HG03175 (cell line): ENCODE results near the gene QKI.
"Not testable (repeated sequence)": the region's sequence is repeated elsewhere in the genome, so short reads cannot be mapped to it uniquely, and the experiment has no call there.

ENCODE experiments used
- ATAC-seq: cut with Tn5 transposase; IDR thresholded peaks from one replicate; pipeline ENCODE4 v1.9.1; 2021; ENCODE audit warnings: mild to moderate bottlenecking, moderate library complexity; ENCODE audit not compliant: unreplicated experiment

The QKI gene

DNA sequence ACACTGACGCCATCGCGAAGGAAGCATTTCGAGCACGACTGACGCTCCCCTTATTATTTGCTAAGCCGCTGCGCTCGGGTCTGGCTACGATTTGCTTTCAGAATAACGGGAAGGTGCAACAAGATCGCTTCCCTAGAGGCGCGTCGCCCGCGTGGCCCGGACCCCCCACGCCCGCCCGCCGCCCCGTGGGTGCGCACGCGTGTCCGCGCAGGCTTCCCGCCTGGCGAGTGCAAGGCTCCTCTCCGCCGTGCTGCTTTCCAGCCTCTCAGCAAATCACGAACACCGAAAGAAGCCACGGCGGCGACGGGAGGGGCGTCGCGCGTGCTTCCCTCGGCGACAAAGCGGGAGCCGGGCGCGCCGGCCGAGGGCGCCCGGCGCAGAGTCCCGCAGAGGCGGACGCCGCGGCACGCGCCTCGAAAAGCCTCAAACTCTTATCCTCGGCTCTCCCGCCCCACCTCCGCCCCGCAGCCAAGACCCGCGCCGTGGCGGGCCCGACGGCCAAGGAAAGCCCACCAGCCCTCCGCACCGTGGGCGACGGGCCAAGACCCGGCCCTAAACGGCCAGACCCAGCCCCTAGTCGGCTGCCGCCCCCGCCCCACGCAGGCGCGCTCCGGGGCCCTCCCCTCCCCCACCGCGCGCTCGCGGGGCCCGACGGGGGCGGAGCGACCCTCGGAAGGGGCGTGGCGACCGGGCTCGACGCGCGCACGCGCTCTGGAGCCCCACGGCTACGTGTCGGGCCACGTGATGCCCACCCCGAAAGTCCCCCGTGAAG, 987 bp upstream of the QKI start:
- peak; percentile 49 for ATAC-seq

DNA sequence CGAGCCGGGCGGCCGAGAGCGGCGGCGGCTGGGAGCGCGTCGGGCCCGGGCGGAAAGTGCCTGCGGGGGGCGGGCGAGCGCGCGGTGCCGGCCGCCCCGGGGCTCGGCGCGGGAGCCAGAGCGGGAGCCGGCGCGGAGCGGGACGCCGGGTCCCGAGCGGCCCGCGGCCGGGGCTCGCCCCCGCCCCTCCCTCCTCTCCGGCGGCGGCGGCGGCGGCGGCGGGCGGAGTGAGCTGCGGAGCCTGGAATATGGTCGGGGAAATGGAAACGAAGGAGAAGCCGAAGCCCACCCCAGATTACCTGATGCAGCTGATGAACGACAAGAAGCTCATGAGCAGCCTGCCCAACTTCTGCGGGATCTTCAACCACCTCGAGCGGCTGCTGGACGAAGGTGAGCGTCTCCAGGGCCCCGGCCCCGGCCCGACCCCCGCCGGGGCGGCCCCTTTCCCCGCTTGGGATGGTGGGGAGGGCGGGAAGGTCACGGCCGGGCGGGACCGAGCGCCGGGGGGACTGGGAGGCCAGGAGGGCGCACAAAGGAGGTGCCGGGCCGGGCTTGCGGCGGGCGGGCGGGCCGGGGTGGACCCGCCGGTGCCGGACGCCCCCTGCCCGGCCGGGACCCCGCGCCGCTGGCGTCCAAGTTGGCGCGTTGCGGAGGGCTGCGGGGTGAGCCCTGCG, 565 bp downstream of the QKI start:
- peak; percentile 2 for ATAC-seq

DNA sequence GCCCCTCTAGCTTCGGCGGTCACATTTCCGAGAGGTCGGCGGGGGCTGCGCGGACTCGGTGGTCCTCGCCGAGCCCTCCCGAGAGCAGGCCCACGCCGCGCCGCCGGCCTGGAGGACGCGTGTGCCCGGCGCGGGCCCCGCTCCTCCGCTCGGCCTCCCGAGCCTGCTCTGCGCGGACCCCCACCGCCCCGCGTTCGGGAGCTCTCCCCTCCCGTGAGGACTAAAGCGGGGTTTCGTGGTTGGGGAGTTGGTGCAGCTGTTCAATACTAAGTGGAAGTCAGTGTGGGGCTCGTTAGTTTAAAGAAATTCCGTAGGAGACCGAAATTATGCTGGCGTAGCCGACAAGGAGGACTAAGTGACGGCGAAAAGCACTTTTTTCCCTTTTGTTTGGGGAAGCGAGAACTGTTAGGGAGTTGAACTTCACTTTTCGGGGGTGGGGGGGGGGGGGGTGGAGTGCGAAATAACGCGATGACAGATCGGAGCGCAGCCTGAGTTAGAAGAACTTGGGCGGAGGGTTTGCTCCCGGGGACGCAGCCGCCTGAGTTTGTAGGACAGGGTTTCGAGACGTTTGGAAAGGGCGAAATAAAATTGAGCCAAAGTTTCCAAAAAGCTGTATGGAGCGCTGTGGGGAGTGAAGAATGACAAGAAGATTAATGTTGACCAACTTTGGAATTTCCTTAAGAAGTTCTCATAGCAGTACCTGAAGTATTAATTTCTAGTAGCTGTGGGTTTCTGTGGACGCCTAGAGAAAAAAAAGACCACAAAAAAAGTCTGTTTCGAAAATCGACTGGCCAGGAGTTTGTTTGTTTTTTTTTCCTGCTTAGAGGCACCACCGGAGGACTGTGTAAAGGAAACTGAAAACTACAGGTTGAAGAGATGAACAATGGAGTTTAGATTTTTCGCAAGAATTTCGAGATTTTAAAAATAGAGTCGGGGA, 1.4 kb downstream of the QKI start:
- ATAC-seq = peak; percentile 0

DNA sequence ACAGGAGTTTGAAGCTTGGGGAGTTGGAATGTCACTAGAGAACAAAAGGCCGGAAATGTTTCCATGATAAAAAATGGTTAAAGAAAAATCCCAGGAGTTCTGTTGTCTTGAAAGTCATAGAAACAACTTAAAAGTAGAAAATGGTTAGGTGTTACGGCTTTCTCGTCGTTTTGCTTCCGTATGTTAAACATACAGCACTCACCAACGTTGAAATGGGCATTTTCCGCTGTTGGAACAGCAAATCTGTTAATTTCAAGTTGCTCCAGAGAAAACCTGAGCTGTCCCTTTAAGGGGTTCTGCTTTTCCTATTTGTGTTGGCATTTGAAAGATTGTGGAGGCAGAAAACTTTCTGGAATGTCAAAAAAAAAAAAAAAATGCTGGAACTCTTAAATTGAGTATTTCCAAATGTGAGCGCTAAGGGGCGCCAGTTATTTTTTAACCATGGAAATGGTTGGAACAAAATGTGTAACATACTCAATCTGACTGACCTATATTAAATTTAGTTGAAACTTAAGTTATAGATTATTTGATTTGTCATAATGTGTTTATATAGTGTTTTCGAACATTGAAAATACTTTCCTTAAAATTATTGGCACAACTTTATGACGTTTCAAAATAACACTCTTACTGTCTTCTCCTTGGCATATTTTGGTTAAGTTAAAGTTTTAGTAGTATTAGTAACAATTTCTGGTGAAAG, 2.2 kb downstream of the QKI start:
- no peak for ATAC-seq

DNA sequence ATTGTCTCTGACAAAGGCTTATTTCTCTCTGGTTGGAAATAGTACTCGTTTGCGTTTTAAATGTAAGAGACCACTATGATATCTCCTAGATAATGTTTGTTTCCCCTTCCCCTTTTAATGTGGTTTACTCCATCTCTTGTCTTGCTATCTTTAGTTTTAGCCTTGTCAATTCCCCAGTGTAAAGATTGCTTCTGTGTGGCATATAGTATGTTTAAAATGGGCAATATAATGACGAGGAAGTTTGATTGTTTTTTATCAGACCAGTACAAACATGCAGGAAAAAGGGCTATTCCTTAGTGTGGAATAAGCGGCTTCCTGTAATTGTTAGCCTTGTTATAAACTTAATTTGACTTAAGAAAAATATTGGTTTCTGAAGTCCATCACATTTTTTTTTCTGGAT, 3.1 kb downstream of the QKI start:
- ATAC-seq = no peak

DNA sequence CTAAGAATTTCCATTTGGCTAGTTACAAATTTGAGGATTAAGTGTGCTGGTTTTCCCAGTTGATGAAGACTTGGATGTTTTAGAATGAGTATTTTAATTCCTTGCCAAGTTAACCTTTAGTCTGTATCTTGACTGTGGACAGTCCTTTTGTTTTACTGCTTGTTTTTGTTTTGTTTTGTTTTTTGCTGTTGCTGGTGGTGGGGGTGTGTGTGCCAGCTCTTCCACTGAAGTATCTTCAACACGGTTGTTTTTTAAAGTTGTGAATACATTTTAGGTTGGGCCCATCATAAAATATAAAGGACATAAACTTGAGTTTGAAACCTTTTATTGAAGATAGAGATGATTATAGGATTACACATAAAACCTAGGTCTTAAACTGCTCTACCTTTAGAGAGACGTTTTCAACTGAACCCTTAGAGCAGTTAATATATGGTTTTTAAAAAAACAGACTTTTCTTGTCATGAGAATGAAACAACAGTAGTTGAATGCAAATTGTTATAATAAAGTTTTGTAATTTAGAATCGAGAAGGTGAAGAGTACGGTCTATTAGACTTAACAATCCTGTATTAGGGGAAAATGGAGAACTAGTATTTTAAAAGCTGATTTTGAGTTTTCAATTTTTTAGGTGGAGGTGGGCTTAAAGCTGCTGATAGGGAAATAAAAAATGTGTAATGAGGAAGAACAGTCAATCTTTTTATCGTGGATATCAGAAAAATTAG, 4.0 kb downstream of the QKI start:
- ATAC-seq = no peak

DNA sequence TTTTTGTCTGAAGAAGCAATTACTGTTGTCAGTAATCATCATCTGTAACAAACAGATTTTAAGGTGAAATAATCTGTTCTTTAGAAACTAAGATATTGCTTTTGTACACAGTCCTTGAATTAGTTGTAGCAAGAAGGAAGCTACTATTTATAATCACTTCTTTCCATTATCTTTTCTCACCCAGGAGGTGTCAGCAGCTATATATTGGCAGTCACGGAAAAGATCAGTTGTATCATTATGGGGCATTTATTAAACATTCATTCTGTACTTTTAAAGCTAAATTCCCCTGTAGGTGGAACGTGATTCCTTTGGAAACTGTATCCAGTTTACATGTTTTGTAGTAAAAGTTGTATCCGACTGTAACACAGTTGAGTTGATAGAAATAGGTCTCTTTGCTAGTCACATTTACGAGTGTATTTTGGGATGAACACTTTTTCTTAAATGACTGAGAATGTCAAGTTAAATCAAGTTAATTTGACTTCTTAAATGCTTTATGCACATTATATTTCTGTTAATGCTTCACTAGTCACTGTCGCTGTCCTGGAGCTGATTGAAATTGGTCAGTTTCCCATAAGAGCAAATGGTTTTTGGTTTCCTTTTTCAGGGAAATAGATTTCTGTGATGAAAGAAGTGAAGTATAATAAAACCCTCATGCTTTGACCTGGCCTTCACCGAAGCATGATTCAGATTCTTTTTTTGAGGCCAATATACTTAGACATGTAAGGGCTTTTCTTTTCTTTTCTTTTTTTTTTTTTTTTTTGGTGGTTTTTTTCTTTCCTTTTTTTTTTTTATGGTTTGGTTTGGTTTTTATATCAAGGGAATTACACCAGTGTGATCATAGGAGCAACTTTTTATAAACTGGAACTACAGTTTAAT, 5.1 kb downstream of the QKI start:
- no peak for ATAC-seq

DNA sequence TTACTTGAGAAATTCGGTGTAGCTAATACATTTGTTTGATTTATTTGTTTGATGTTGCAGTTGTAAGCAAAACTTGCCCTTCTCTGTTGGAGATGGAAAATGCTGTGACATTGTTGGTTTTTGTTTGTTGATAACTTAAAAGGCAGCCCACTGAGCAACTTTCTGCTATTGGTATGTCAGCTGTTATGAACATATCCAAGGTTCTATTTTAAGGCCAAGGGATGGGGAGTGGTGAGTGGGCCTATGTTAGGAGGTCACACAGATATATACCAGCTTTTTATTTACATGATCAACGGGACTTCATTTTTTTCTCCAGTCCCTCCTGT, 5.7 kb downstream of the QKI start:
- no peak for ATAC-seq

DNA sequence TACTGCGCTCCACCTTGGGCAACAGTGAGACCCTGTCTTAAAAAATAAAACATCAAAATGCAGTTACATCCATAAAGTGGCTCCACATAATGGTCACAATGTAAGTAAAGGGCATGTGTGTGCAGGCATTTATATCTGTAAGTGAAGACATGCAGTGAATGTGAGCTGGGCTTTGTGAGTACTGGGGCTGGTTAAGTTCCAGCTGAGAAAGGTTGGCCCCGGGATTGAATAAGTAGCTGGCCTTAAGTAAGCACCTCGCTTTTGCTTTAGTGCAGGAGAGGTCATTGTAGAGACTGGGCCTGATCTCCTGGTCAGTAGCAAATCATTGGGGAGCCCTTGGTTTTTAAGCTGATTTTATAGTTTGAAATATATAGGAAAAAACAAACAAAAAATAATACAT, 8.0 kb downstream of the QKI start:
- ATAC-seq = no peak

DNA sequence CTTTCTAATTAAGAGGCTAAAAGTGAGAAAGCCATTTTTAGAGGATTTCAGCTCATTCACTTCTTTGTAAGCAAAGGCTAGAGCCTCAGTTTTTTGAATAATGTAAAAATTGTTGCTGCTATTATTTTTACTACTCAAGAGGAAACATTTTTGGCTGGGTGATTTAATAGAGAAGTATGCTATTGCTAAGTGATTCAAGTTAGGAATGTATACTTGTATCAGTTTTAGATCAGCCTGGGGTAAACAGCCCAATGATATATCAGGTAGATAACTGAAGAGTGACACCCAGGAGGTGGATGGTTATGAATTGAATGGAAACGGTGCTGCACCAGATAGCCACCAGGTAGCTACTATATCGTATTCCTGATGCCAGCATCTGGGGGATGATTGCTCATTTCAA, 9.2 kb downstream of the QKI start:
- ATAC-seq = no peak

DNA sequence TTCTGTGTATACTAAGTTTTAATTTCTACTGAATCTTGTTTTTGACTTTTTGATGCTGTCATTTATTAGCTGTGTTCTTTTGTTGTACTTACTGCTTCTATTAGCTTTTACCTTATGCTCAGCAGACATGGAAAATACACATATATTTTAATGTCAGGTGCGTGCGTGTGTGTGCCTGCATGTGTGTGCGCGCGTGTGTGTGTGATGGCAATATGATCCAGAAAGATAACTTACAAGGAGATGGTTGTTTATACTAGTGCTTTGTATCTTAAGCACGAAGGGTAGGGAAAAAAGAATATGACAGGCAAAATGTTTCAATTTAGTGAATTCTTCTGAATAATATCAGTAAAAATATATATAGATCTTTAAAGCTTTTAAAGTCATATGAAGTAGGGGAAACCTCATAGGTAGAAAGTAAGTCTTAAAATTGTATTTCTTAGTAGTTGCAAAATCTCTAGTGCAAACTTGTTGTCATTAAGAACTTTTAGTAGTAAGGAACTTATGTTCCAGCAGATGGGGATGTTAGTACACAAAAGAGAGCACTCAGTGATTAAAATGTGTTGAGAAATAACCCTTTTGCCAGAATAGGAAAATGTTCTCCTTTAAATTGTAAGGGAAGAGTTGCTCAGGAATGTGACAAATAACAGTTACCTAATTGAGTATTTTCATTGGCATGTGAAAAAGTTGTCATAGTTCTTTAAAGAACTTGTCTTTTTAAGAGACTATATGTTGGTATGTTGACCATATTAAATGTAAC, 13.2 kb downstream of the QKI start:
- ATAC-seq = no peak

DNA sequence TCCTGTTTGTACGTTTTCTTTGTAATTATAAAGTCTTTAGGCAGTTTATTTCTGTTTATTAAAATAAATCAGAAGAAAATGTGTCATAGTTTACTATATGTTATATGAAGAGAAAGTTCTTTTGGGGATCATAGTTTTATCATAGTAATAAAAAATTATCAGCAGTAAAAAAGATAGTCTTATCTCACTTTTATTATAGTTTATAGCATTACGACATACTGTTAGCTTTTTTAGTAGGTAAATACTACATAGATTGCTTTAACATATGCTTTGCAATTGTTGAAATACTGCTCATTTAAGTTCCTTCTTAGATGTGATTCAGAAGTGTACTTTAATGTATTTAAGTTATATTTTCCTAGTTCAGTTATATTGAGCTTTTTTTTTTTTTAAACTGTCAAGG, 13.9 kb downstream of the QKI start:
- no peak for ATAC-seq

DNA sequence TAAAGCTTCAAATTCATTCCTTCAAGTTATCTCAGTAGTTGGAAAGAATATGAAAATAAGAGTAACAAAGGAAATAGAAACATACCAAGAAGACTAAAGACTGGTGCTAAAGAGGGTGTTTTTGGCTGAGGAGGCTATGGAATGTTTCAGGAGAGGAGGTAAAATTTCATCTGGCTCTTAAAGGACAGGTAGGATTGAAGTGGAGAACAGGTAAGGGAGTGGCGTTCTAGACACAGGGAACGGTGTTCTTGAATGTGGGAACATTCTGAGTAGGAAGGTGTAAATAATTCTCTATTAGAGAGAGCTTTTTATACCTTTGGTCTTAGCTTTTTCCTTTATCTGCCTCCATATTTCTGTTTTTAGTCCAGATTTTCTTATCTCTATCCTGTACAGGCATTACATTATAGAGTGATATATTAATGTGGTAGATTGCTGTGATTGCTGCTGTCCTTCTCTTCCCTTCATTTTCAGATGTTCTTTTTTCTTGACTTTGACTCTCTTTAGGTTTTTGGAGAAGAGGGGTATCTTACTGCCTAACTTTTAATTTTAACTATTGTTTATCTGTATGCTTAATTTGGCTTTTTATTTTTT, 15.4 kb downstream of the QKI start:
- no peak for ATAC-seq

DNA sequence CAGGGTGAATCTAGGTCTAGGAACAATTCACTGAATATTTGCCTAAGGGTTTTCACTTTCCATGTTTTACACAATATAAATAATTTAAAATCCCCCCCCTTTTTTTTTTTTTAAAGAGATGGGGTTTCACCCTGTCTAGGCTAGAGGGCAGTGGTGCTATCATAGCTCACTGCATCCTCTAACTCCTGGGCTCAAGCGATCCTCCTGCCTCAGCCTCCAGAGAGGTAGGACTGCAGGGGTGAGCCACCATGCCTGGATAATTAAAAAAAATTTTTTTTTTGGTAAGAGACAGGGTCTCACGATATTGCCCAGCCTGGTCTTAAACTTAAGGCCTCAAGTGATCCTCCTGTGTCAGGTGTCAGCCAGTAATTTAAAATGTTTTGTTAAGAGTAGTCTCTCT, 17.8 kb downstream of the QKI start:
- ATAC-seq = no peak

DNA sequence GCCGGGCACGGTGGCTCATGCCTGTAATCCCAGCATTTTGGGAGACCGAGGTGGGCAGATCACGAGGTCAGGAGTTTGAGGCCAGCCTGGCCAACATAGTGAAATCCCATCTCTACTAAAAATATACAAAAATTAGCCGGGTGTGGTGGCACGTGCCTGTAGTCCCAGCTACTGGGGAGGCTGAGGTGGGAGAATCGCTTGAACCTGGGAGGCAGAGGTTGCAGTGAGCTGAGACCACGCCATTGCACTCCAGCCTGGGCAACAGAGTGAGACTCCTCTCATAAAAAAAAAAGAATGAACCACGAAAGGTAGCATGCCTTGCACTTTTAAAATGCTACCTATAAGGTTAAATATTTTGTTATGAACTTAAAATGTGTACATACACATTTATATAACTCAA, 19.0 kb downstream of the QKI start:
- ATAC-seq = not testable (repeated sequence)

DNA sequence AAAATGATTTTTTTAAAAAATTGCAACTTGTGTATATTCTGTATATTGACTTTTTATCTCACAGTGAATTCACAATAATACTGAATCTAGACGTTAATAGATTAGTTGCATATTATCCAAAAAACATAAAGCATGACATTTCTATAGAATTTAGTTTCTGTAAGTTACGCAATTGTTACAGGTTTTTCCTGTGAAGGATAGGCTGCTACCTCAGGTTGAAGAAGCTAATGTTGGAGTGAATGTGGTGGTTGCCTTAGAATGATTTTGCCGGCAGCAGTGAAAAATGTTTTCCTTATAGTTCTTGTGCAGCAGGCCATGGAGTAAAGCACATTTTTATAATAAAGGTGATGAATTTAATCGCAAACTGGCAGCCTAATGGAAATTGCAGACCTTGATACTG, 20.5 kb downstream of the QKI start:
- no peak for ATAC-seq

DNA sequence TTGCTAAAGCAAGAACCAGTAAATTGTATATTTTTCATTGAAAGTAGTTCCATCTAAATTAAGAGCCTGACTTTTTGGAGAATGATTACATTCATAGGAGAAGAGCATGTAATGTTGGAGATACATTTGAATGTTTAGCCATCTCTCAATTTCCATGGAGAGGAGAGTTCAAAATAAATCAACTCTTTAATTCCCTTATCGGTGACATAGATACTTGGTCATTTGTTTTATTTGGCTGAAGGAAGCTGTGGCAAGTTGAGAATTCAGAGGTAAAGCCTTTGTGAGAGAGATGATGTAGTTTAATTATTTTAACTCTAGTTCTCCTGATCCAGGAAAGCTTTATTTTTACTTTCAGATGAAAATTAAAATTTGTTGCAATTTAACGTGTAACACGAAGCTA, 22.3 kb downstream of the QKI start:
- no peak for ATAC-seq

DNA sequence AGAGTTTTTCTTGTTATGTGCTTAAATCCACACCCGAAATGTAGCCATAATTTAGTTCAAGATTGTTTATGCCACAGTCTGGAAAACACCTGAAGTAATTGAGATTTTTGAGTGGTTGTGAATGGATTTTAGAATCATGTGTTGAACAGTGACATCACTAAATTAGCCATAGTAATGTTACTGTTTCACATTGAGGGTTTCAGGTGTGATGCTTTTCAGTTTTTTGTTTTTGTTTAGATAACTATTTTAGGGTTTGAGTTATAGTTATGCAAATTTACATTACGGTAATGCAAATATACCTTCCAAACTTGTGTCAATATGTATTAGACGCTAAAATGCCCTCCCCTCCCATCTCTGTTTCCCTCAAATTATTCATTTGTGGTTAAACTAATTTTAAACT, 22.9 kb downstream of the QKI start:
- ATAC-seq = no peak
